Fibroblast of the conjunctiva (primary cell): ENCODE results near the gene PEX14.

Experiments used
- DNase-seq: peaks from one replicate; pipeline ENCODE4 v3.0.0-alpha.2; 2010; ENCODE audit warnings: low read depth

The PEX14 gene

DNA sequence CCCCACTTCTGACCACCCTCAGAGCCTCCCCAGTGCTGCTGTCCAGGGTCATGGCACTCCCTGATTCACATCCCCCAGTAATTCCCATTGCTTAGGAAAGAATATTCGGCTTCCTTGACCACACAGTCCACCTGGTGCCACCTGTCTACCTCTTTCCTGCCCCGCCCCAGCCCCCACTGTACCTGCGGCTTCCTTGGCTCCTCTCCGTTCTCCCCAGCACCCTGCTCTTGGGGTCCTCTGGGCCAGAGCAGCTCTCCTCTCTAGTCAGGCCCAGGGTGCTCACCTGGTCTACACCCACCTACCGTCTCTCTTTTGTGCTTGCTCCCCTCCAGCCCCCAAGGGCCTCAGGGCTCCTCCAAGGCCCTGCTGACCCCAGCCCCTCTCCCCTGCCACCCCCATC lies 142.6 kb downstream of the PEX14 start:
- no peak for DNase-seq

DNA sequence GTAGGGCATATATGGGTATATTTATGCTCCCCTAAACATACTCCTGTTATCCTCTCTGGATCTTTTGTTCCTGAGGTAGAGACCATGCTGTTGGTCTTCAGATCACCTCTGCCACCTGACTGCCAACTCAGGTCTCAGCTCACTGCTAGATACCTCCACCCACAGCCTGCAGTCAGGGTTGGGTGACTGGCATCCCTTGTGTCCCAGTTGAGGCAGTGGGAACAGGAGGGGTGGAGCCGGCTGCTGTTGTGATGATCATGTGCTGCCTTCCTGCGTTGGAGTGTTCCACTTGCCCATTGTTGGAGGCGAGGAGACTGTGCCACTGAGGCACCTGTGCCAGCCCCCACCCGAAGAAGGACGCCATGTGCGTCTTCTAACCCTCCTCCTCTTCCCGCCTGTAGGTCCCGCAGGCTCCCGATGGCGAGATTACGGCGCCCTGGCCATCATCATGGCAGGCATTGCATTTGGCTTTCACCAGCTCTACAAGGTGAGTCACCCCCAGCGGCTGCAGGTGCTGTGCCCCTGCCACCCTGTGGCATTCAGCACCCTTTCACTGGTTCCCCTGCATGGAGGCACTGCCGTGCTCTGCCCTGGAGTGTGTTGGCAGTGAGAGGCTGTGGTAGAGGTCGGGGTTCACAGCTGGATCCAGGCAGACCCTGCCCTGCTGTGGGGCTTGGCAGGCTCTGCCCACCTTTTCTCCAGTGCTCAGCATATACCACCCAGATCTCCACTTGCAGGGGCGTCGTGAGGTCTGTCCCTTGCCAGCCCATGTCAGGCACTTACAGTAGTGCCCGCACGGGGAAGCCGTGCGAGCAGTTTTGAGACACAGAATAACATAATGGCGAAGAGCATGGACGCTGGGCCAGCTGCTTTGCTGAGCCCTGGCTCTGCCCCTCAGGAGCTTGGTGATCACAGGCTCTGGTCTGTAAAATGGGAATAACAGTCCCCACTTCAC lies 143.5 kb downstream of the PEX14 start:
- no peak for DNase-seq

DNA sequence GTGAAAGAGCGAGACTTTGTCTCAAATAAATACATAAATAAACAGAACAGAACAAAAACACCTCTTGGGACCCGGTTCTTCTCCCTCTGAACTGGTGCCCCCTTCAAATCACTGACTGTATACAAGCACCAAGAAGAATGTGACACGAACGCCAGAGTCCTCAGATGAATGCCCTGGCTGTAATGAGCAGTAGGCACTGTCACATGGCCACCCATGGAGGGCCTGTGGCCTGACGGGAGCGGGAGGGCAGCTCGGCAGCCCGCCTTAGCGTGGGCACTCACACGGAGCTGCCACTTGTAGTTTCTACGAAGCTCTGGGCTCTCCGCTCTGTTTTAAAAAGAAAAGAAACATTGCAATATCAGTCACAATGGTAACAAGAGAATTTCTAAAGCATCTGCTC lies 146.0 kb downstream of the PEX14 start:
- DNase-seq, result no peak

DNA sequence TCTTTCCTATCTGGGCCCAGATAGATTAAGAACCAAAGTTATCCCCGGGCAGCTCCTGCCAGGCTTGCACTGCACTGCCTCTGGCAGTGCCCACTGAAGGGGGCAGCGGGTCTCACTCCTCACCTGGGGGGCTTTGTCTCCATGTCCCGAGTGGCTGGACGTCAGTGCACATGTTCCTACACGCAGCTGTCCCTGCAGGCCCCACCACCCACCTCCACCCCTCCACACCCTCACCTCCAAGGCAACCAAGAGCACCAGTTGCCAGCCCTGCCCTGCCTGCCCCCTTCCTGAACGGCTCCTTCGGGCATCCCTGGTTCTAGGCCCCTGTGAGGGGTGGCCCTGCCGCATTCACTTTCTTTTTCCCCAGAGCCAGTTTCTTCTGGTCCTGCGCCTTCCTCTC lies 147.2 kb downstream of the PEX14 start:
- no peak for DNase-seq

DNA sequence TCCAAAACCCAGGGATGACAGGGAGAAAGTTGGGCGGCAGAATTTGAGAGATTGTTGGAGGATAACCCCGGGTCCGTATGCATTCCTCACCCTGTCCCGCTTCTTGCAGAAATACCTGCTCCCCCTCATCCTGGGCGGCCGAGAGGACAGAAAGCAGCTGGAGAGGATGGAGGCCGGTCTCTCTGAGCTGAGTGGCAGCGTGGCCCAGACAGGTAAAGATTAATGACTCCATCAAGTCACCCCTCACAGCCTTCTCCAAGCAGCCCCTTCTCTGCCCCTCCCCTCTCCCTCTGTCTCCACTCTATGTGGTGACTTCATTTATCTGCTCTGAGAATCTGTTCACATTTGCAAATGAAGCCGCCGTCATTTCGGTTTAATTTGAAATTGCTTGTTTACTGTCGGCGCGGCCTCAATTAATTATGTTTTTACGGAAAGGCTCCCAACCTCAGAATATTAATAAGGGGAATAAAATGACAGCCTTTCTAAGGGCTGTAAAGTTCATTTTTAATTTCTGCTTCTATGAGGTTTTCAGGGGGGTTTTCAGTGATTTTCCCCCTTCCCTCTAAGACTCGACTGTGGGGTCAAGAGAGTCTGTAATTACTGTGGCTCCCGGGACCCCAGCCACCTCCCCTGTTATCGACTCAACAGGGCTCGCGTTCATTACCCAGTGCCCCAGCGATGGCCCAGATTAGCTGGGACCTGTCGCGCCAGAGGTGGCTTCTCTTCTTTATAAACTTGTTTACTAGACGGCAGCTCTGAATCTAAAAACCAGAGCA lies 148.3 kb downstream of the PEX14 start:
- DNase-seq, result no peak

DNA sequence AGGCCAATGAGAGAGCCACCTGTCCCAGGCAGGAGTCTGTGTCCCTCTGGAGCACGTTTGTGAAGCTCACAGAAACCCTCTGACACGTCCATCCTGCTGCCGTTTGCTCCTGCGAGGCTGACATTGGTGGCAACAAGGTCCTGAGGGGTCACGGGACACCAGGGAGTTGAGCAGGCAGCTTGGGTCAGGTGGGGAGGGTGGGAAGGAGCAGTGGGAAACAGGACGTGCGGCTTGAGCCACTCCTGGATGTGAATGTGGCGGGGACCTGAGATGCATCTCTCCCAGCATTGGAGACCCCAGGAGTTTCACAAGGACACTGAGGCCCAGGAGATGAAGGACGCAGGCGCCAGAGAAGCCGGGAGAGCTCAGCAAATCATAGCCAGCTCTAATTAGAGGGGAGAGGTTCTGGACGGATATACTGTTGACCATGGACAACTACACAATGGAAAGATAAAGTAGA lies 149.0 kb downstream of the PEX14 start:
- no peak for DNase-seq

DNA sequence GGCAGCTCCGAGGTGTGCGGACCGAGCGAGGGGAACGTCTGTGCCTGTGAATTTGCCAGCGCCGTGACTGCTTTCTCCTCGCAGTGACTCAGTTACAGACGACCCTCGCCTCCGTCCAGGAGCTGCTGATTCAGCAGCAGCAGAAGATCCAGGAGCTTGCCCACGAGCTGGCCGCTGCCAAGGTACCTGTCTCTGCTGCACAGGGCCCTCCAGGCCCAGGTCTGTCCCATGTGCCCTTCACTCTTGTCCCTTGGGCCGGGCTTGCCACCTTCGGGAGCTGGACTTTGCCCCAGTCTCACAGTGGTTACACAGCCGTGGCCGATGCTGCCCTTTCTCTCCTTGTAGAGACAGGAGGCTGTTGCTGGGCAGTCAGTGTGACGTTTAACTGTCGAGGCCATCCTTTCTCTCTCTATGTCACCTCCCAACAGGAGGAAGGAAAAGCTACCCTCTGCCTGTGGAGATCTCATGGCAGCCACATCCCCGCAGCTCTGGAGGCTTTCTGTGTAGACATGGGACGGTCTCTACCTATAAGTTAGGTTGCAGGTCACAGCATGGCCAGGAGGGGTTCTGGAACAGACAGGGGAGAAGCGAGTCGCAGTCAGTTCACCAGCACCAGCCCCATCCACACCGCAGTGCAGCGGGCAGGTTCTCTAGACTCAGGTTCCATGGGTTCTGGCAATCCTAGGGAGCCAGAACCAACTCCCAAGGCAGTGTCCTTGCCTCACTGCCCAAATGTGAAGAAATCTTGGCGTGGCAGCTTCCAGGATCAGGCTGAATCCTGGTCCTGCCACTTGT lies 149.7 kb downstream of the PEX14 start:
- DNase-seq, result no peak

DNA sequence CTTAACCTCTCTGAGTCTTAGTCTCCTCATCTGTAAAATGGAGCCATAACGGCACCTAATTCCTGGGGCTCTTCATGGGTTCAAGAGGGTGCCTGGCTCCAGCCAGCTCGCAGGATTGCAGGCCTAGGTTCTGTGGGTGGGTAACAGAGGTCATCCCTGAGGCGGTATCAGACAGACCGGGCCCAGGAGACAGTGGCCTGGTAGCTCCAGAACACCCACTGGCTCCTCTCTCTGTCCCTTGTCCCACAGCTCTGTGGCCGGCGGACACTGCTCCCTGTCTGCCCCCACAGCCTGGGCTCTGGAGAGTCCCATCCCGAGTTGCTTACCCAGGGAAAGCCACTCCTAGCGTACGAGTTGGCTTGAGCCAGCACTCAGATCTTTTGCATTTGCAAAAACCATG lies 150.3 kb downstream of the PEX14 start:
- no peak for DNase-seq

DNA sequence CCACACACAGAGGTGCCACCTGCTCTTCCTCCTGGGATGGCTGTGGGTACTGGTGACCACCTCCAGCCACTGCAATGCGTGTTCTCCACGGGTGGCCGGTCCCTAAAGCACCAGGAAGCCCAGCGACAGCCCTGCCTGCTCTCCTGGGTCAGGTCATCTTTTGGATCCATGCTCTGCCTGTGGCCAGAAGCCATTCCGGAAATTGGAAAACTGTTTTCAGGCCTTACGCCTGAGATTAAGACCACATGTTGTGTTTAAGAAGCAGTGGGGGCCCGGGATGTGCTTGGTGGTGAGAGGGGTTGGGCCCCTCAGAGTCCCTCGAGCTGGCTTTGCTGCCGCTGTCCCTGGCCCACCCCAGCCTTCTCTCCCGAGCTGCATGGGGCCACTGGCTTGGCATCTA lies 150.8 kb downstream of the PEX14 start:
- no peak for DNase-seq

DNA sequence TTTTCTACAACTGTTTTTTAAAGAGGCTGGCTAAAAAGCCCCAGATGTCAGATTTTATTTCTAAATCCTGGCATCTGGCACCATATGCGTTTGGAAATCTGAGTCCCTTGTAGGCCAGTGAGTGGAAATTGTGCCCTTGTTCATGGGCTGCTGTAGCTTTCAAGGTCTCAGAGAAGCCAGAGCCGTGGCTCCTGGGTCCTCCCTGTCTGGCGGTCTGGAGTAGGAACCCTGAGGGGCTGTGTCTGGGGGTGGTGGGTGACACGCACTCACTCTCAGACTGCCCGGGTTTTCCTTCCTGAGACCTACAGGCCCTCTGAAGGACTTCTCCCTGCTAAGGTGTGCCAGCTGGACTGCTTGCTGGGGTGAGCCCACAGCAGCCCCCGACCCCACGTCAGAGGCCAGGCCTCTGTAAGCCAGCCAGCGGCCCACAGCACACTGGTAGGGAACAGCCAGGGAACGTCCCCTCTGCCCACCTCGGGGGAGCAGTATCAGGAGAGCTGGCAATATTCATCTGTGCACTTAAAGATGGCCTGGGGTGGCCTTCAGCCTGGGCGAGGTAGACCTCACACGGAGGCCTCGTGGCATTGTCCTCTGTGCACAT lies 151.5 kb downstream of the PEX14 start:
- no peak for DNase-seq

DNA sequence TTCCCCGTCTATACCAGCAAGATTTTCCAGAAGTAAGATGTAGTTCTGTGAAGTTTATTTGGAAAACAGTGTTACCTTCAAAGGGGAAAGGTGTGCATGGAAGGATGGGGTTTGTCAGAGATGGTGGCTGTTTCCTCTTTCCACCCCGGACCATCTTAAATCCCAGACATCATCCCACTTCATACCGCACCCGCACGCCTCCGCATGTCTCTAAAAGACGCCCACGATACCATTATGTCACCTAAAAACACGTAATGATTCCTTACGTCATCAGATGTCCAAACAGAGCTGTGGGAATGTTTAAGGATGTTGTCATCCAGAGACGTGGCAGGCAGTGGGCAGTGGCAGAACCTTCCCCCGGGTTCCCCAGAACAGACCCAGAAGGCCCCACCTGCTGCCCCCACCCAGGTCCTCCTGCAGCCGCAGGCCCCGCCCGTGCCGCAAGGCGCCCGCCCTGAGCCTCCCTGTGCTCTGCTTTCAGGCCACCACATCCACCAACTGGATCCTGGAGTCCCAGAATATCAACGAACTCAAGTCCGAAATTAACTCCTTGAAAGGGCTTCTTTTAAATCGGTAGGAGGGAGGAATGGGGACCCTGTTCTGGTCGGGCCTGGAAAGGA lies 152.2 kb downstream of the PEX14 start:
- DNase-seq, result no peak

DNA sequence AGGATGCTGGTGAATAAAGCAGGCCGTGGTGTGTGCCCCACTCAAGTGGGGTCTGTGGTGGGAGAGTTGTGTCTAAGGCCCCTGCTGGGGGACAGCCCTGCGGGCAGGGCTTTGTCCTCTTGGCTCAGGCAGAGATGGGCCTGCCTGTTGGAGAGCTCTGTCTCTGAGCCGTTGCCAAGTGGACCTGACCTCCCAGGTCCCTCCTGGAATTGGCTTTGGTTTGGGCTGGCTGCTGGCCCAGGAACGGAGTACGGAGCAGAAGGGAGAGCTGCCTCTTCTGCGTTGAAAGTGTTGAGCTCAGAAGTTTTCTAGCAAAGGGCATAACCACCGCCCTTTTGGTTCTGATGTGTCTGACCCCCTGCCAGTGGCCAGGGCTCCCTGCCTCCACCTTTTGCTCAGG lies 153.9 kb downstream of the PEX14 start:
- no peak for DNase-seq

DNA sequence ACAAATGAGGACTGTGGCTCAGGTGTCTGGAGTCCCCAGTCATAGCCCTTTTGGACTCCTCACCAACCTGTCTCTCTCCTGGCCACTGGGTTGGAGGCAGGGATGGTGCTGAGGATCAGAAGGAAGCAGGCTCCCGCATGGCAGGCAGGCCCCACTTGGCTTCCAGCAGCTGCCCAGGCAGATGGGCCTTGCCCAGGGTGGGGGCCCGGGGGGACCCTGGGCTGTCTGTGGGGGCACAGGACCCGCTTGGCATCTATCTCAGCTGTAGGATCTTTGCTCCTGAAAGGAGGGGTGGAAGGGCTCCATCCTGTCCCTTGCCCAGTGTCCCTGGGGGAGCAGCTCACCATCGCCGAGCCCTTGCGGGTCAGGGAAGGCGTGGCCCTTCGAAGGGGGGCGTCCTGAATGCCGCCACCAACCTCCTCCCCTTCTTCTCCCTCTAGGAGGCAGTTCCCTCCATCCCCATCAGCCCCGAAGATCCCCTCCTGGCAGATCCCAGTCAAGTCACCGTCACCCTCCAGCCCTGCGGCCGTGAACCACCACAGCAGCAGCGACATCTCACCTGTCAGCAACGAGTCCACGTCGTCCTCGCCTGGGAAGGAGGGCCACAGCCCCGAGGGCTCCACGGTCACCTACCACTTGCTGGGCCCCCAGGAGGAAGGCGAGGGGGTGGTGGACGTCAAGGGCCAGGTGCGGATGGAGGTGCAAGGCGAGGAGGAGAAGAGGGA lies 154.5 kb downstream of the PEX14 start:
- DNase-seq, result no peak

DNA sequence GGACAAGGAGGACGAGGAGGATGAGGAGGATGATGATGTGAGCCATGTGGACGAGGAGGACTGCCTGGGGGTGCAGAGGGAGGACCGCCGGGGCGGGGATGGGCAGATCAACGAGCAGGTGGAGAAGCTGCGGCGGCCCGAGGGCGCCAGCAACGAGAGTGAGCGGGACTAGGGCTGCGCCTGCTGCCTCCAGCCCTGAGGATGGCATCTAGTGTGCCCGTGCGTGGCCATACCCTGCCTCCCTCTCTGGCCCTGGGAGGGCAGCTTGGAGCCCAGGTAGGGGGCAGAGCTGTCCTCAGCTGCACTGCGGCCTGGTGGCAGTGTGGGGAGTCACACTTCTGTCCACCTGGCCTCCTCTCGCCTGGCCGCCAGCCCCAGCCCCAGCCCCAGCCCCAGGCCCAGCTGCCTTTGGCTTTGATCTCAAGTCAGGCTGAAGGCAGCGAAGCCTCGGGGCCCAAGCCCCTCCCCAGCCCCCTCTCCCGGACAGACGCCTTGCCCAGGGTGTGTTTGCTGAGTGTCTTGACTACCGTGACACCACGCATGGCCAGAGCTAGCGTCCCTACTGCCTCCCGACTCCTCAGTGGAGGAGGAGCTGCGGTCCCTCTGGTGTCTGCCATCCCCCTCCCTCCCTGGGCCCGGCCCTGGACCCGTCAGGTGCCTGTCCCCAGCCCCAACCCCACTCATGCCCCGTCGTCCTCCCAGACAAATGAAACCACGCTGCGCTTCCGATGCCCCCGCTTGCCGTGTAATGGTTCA lies 155.2 kb downstream of the PEX14 start:
- no peak for DNase-seq

DNA sequence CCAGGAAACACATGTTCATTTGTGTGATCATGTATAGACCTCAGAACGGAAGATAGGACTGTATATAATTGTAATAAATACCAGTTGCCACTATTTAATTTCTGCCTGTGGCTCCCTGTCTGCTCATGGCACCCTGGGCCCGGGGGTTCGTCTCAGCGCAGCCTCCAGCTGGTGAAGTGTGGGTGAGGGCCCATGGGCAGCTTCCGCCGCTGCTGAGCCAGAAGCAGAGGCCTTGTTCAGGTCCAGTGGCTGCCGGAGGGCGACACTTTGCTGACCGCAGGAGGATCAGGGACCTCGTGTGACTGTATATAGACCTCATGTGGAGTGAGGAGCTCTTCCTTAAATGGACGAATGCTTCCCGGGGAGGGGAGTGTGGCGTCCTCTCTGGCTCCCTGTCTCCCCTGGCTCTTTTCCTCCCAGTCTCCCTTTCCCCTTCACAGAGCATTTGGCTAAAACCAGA lies 155.9 kb downstream of the PEX14 start:
- no peak for DNase-seq

DNA sequence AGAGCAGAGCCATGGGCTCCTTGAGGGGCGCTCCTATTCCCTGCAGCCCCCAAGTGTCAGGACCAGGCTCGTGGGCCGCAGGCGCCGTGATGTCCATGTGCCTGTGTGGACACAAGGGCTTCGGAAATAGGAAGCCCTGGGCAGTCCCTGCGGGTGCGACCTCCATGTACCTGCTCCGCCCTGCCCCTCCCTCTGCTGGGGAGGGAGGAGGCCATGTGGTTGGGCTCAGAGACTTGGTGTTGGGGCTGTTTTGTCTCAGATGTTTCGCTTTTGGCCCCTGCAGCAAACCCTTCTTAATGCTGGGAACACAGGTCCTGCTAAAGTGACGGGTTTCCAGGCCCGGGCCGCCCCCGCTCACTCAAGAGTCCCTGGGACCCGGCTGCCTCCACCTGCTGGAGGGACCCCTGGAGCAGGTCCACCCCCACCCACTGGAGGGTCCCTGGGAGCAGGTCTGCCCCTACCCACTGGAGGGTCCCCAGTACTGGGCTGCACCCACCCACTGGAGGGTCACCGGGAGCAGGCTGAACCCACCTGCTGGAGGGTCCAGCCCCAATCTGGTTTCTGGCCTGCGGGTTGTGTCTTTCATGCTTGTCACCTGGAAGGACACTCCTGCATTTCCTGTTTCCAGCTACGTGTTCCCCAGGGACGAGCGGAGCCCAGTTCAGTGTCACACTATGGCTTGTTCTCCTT lies 156.5 kb downstream of the PEX14 start:
- no peak for DNase-seq

DNA sequence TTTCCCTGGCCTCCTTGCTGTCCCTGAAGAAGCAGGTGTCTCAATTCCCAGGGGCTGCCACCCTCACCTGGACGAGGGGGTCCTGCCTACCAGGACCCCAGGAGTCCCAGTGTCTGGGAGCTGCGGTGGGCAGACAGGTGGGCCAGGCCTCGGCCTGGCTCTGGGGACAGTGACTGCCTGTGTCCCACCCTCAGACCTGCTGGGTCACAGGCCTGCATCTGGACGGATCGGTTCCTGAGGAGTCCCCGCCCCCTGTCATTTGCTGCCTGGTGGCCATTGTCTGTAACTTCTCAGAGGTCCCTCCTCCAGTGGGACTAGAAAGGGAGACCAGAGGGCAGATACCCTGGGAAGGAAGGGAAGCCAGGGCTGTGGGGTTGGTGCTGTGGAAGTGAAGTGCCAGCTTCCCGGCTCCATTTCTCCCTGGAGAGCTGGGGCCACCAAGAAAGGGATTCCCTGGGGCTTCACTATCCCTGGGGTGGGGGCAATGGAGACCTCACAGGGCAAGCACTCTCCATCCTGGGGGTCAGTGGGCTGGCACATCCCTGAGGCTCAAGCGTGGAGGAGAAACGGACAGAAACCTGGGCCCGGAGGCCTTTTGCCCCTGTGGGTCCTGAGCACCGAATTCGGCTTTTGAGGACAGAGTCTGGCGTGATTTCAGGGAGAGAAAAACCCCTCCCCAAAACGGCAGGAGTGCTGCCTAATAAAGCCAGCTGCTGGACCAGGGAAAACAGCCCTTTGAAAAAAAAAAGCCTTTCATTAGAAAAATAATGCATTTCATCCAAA lies 157.3 kb downstream of the PEX14 start:
- DNase-seq, result no peak

DNA sequence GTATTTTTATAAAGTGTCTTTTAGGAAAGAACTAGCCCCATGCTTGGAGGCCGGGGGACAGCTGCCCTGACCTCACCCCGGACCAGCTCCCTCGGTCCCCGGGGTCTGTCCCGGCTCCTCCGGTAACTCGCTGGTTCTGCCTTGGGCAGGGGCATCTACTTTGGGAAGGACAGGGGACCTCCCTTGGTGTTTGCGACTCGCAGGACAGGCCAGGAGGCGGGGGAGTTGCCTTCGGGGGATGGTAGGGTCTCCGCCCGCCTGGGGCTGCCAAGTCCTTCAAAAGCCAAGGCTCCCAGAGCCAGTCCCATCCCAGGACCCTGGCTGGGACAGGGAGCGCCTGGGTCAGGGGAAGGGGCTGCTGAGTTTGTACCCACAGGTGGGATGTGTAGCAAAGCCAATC lies 157.9 kb downstream of the PEX14 start:
- no peak for DNase-seq

DNA sequence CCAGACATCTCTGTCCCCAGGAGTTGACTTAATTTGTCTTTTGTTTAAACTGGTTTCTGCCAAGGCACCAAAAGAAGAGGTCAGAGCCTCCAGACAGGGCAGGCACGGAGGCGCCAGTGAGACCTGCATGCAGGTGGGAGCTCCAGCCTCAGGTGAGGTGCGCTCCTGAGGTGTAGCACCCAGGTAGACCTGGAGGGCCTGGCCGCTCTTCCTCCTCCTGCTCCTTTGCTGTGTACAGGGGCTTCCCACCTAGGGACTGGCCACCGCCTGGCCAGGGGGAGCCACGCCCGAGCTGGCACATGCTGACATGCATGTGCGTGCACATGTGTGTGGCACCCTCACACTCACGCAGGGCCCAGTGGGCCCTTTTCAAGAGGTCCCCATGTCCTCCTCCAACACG lies 158.7 kb downstream of the PEX14 start:
- no peak for DNase-seq
